ENCODE results near the gene TGFB2.

- no peak for TF ChIP-seq CTCF (IDR thresholded peaks at IDR 0.05)
- no peak for TF ChIP-seq EZH2 (IDR thresholded peaks at IDR 0.05; ENCODE audit: borderline replicate concordance, insufficient read depth, low read depth, low read length, poor library complexity, severe bottlenecking)
Observed at GRCh38 chr1:218388591-218388990, 43.5 kb downstream of the TGFB2 start.
